PC-9 (cell line): ENCODE data around the gene SLC43A1.

ENCODE experiments used
- CTCF ChIP-seq: fragments of 200-600 bp; sonication (generic); conservative IDR thresholded peaks from 2 replicates; pipeline ENCODE4 v1.6.1; 2017; ENCODE audit warnings: mixed run types, antibody characterized with exemption, mild to moderate bottlenecking, moderate library complexity
- EZH2 ChIP-seq: fragments of 200-600 bp; sonication (generic); IDR thresholded peaks from 2 replicates; pipeline ENCODE4 v1.8.0; 2017; ENCODE audit warnings: antibody characterized with exemption, low read depth

- peak; percentile 76 for TF ChIP-seq CTCF
- TF ChIP-seq EZH2: no peak
Observed at GRCh38 chr11:57476757-57477506, 38.6 kb downstream of the SLC43A1 start.
